Ascending aorta (tissue), 2 donors: ENCODE results near the gene GRIP1. TPM values are rescaled to one million over a fixed set of nuclear protein-coding genes. Genes with fewer than 3 reads are reported as not detected.

Experiments used
- DNase-seq, 2 donors: peaks; one replicate each; pipeline ENCODE4 v3.0.0-alpha.2; 2019; ENCODE audit warnings: low spot score in 2 of 2
- H3K27ac ChIP-seq, 2 donors: fragments of 200-600 bp; sonication (generic); one replicate each; pipeline ENCODE4 v1.5.1; 2016 to 2017; ENCODE audit warnings: mild to moderate bottlenecking in 1 of 2
- H3K27me3 ChIP-seq: fragments of 200-600 bp; sonication (generic); one replicate; pipeline ENCODE4 v1.5.1; 2017
- H3K36me3 ChIP-seq, 2 donors: fragments of 200-600 bp; sonication (generic); one replicate each; pipeline ENCODE4 v1.5.1; 2016
- H3K4me1 ChIP-seq, 2 donors: fragments of 200-600 bp; sonication (generic); one replicate each; pipeline ENCODE4 v1.5.1; 2016 to 2017; ENCODE audit warnings: mild to moderate bottlenecking in 1 of 2
- H3K4me3 ChIP-seq, 2 donors: fragments of 200-600 bp; sonication (generic); one replicate each; pipeline ENCODE4 v1.5.1; 2016 to 2017; ENCODE audit warnings: mild to moderate bottlenecking in 1 of 2
- H3K9me3 ChIP-seq, 2 donors: fragments of 200-600 bp; sonication (generic); one replicate each; pipeline ENCODE4 v1.5.1; 2016
- intact Hi-C: fragments of 100-400 bp; cut with DNase I; formaldehyde crosslinking; loops from one replicate; pipeline ENCODE4 v1.15.1; 2023
- total RNA-seq: library from RNA; depleted of rRNA; stranded (reverse); fragments of >200 nt; gene quantifications from one replicate; pipeline ENCODE4 v1.1.0, GENCODE V29; 2016
- TF ChIP-seq, protein P1 (sequence below), 3 experiments: fragments of 200-600 bp in 2 of 3; fragments of 450-650 bp in 1 of 3; sonication (generic) in 2 of 3; IDR thresholded peaks; one replicate each; pipeline ENCODE4 v1.5.1; 2016 to 2019; ENCODE audit warnings: antibody characterized with exemption in 3 of 3, mild to moderate bottlenecking in 1 of 3, moderate library complexity in 1 of 3

The GRIP1 gene
- total RNA-seq, 1 donor from 2014 or later: not detected

DNA sequence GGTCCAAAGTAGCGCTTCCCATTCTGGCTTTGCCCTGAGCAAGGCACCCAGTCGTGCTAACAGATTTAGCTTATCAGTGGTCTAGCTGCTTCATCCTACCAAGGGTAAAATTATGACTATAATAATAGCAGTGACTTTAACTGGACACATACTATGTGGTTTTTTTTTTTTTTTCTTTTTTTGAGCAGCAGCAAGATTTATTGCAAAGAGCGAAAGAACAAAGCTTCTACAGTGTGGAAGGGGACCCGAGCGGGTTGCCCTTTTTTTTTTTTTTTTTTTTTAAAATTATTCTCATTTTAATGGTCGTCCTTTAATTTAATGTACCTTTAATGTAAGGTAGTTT lies 376.1 kb downstream of the GRIP1 start:
- Histone ChIP-seq H3K36me3 (no peaks in the 10 kb centered on the region), H3K27me3 (no peaks in the 10 kb centered on the region), H3K27ac (peak overlapping the region; percentile 67 to 71), H3K9me3 (no peaks in the 10 kb centered on the region), H3K4me1 (peaks cover 0 to 4% of the 10 kb centered on the region in 2 donors), H3K4me3 (peak overlapping the region; percentile 79 to 82)
- intact Hi-C loops: loop anchor here (1.0 to 10.0 kb wide), 6 partner anchors 115 to 1025 kb away; partner anchors contain the start of genes CAND1, IRAK3, LLPH and MSRB3
- no peak for DNase-seq
- TF ChIP-seq, protein P1, sequence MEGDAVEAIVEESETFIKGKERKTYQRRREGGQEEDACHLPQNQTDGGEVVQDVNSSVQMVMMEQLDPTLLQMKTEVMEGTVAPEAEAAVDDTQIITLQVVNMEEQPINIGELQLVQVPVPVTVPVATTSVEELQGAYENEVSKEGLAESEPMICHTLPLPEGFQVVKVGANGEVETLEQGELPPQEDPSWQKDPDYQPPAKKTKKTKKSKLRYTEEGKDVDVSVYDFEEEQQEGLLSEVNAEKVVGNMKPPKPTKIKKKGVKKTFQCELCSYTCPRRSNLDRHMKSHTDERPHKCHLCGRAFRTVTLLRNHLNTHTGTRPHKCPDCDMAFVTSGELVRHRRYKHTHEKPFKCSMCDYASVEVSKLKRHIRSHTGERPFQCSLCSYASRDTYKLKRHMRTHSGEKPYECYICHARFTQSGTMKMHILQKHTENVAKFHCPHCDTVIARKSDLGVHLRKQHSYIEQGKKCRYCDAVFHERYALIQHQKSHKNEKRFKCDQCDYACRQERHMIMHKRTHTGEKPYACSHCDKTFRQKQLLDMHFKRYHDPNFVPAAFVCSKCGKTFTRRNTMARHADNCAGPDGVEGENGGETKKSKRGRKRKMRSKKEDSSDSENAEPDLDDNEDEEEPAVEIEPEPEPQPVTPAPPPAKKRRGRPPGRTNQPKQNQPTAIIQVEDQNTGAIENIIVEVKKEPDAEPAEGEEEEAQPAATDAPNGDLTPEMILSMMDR (IDR thresholded peaks at IDR 0.05): no peak

DNA sequence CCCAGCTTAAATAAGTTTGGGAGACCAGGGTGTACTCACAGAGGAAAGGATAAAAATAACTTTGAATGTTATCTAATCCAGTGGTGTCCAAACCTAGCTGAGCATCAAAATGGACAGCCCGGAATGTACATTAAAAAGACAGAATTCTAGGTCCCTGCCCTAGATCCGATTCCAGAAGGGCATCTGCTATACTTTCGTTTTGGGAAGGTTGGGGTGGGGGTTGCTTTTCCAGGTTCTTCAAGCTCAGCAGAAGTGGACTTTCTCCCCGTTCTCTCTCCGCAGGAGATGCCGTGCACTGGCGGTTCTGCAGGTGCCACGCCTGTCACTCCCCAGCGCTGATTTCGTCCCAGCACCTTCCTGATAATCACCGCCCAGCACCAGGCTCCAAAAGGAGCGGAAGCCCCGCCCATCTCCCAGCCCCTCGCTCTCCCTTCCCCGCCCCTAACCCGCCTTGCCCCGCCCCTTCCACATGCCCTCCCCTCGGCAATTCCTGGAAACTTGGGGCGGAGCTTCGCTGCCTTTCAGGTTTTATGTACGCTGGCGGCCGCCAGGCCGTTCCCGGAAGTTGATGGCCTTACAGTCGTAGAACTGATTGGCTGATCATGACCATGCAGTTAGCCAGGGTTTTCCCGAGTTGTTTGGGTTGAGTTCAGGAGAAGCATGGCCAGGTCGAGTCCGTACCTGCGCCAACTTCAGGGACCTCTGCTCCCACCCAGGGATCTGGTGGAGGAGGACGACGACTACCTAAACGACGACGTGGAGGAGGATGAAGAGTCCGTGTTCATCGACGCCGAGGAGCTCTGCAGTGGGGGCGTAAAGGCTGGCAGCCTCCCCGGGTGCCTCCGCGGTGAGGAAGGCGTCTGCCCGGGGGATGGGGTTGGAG lies 376.7 kb downstream of the GRIP1 start, which contains the start of gene HELB:
TSS of gene HELB (plus strand) at position 550 of the 883 bp plus-strand sequence. CDS start at position 661, 111 bp downstream.
- Histone ChIP-seq H3K27me3 (no peaks in the 10 kb centered on the region), H3K36me3 (no peaks in the 10 kb centered on the region), H3K4me3 (peak within 1 kb of the TSS; percentile 79 to 82), H3K4me1 (peaks cover 0 to 4% of the 10 kb centered on the region in 2 donors), H3K27ac (peak within 1 kb of the TSS; percentile 67 to 71), H3K9me3 (no peaks in the 10 kb centered on the region)
- TF ChIP-seq, protein P1 (IDR thresholded peaks at IDR 0.05): no peak
- peak; percentile 93 to 99 for DNase-seq
- intact Hi-C loops: loop anchor here (1.0 to 10.0 kb wide), 6 partner anchors 115 to 1025 kb away; partner anchors contain the start of genes CAND1, IRAK3, LLPH and MSRB3

DNA sequence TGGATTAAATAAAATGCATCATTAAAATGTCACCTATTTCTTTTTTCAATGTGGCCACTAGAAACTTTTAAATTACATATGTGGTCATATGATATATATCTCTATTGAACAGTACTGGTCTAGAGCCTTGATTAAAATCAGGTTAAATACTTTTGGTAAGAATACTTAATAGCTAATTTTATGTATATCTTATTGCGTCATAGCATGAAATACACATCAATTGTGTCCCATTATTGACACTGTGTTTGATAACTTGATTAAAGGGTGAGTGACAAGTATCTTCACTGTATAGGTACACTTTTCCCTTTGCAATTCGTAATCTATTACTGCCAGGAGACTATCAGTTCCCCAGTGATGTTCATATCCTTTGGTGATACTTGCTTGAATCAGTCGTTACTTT lies 381.0 kb downstream of the GRIP1 start:
- Histone ChIP-seq H3K4me3 (no peak overlapping the region), H3K36me3 (no peaks in the 10 kb centered on the region), H3K9me3 (no peaks in the 10 kb centered on the region), H3K27me3 (no peaks in the 10 kb centered on the region), H3K27ac (no peak overlapping the region), H3K4me1 (no peaks in the 10 kb centered on the region)
- TF ChIP-seq, protein P1 (IDR thresholded peaks at IDR 0.05): no peak
- no peak for DNase-seq
- intact Hi-C loops: no loop called here
